Smooth muscle cell (in vitro differentiated cells): ENCODE results near the gene NTF3. TPM values are rescaled to one million over a fixed set of nuclear protein-coding genes. Genes with fewer than 3 reads are reported as not detected.
A peak's percentile ranks its signal among the peaks of the same experiment; 100 is the strongest.

Source experiments
- DNase-seq: peaks from one replicate; lab custom pipeline; 2025; ENCODE audit not compliant: unreplicated experiment; lab: John Stamatoyannopoulos, UW
- H2AFZ ChIP-seq: fragments of 200-600 bp; sonication (generic); 2 replicates; pipeline ENCODE4 v1.6.0; 2016; ENCODE audit warnings: antibody characterized with exemption, low read depth, mild to moderate bottlenecking
- H3F3A ChIP-seq: fragments of 200-600 bp; sonication (generic); 2 replicates; pipeline ENCODE4 v1.6.0; 2017; ENCODE audit warnings: antibody characterized with exemption, low read depth
- H3K27ac ChIP-seq: fragments of 200-600 bp; sonication (generic); 2 replicates; pipeline ENCODE4 v1.5.1; 2016; ENCODE audit warnings: low read depth, mild to moderate bottlenecking
- H3K27me3 ChIP-seq: fragments of 200-600 bp; sonication (generic); 2 replicates; pipeline ENCODE4 v1.6.1; 2016; ENCODE audit warnings: low read depth, mild to moderate bottlenecking
- H3K36me3 ChIP-seq: fragments of 200-600 bp; sonication (generic); 2 replicates; pipeline ENCODE4 v1.5.1; 2016; ENCODE audit warnings: low read depth
- H3K4me1 ChIP-seq: fragments of 200-600 bp; sonication (generic); 2 replicates; pipeline ENCODE4 v1.5.1; 2016; ENCODE audit warnings: low read depth
- H3K4me2 ChIP-seq: fragments of 200-600 bp; sonication (generic); 2 replicates; pipeline ENCODE4 v1.6.0; 2016; ENCODE audit warnings: mild to moderate bottlenecking
- H3K4me3 ChIP-seq: fragments of 200-600 bp; sonication (generic); 2 replicates; pipeline ENCODE4 v1.5.1; 2016; ENCODE audit warnings: mild to moderate bottlenecking
- H3K79me2 ChIP-seq: fragments of 200-600 bp; sonication (generic); 2 replicates; pipeline ENCODE4 v1.6.0; 2016; ENCODE audit warnings: low read depth, mild to moderate bottlenecking
- H3K9ac ChIP-seq: fragments of 200-600 bp; sonication (generic); 2 replicates; pipeline ENCODE4 v1.6.0; 2016; ENCODE audit warnings: low read depth
- H3K9me3 ChIP-seq: fragments of 200-600 bp; sonication (generic); replicated peaks from 2 replicates; pipeline ENCODE4 v1.5.1; 2016; ENCODE audit warnings: low read depth
- H4K20me1 ChIP-seq: fragments of 200-600 bp; sonication (generic); 2 replicates; pipeline ENCODE4 v1.6.0; 2016; ENCODE audit warnings: low read depth
- WGBS: methylation state at CpG from one replicate; pipeline ENCODE4 v1.1.7; 2016; ENCODE audit warnings: low lambda C conversion rate; 5-methylcytosine and 5-hydroxymethylcytosine counted together
- polyA plus RNA-seq: library from polyadenylated mRNA; unstranded; fragments of >200 nt; fragmentation: Nextera tagmentation; extraction: Ambion mirVana; gene quantifications from 2 replicates; pipeline ENCODE4 v1.2.1, GENCODE V29; 2016
- total RNA-seq: library from RNA; depleted of rRNA; stranded (reverse); fragments of >200 nt; gene quantifications from 2 replicates; pipeline ENCODE4 v1.2.3, GENCODE V29; 2014
- TF ChIP-seq, protein P1 (sequence below): fragments of 200-600 bp; sonication (generic); IDR thresholded peaks from 2 replicates; pipeline ENCODE4 v1.5.1; 2017; ENCODE audit warnings: borderline replicate concordance, mild to moderate bottlenecking, antibody characterized with exemption; ENCODE audit not compliant: insufficient read depth, poor library complexity, severe bottlenecking

The NTF3 gene
- total and polyA plus RNA-seq, 2 experiments from 2014 or later, result 1.1 to 3.4 TPM

DNA sequence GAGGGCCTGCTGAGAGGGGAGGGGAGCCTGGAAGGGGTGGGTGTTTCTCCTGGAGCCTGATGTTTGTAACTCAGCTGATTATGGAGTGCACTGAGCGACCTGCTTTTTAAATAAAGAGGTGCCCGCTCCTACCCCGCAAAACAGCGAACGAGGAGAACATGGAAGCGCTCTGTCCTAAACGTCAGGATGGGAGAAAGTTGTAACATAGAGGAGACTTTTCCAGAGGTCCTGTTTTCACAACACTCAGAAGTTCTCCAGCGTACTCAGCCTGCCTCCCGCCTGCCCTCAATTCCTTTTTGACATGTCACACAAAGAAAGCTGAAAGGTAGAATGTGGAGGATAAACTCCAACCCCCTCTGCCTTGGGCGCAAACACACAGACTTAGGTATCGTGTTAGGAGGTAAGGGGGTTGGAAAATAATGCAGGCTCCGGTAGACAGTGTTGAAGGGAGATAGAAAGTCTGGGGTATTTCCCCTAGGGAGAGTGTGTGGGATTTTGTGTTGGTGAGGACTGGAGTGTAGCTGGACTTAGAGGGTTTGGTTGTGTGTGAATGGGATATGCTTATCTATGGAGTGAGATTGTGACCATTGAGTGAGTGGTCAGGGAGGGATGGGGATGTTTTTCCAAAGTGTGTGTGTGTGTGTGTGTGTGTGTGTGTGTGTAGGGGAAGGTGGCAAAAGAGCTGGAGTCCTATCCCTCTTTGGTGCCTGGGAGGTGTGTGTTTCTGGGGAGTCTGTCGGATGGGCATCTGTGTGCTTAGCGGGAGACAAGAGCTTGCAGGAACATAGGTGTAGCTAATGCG, 2.1 kb downstream of the NTF3 start:
- Histone ChIP-seq H3K4me2 (peak overlapping the region; percentile 84), H3K27me3 (peaks cover 79% of the 10 kb centered on the region), H3K9me3 (no peaks in the 10 kb centered on the region), H3K9ac (no peak overlapping the region), H3K4me3 (peak overlapping the region; percentile 63), H3K36me3 (no peaks in the 10 kb centered on the region), H3K4me1 (peaks cover 26% of the 10 kb centered on the region), H3K27ac (no peak overlapping the region), H4K20me1 (no peaks in the 10 kb centered on the region), H3K79me2 (no peaks in the 10 kb centered on the region), H3F3A (no peaks in the 10 kb centered on the region), H2AFZ (no peak overlapping the region)
- WGBS, result 19% methylated on average over 15 of the region's 15 CpGs
- DNase-seq, result no peak
- TF ChIP-seq, protein P1, sequence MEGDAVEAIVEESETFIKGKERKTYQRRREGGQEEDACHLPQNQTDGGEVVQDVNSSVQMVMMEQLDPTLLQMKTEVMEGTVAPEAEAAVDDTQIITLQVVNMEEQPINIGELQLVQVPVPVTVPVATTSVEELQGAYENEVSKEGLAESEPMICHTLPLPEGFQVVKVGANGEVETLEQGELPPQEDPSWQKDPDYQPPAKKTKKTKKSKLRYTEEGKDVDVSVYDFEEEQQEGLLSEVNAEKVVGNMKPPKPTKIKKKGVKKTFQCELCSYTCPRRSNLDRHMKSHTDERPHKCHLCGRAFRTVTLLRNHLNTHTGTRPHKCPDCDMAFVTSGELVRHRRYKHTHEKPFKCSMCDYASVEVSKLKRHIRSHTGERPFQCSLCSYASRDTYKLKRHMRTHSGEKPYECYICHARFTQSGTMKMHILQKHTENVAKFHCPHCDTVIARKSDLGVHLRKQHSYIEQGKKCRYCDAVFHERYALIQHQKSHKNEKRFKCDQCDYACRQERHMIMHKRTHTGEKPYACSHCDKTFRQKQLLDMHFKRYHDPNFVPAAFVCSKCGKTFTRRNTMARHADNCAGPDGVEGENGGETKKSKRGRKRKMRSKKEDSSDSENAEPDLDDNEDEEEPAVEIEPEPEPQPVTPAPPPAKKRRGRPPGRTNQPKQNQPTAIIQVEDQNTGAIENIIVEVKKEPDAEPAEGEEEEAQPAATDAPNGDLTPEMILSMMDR, result no peak

- Histone ChIP-seq H3K9me3 (no peaks in the 10 kb centered on the region), H3K4me1 (peaks cover 18% of the 10 kb centered on the region), H3F3A (no peaks in the 10 kb centered on the region), H3K9ac (no peak overlapping the region), H3K36me3 (no peaks in the 10 kb centered on the region), H3K27me3 (peaks cover 70% of the 10 kb centered on the region), H3K27ac (no peak overlapping the region), H3K4me2 (no peak overlapping the region), H4K20me1 (no peaks in the 10 kb centered on the region), H2AFZ (no peak overlapping the region), H3K4me3 (no peak overlapping the region), H3K79me2 (no peaks in the 10 kb centered on the region)
- TF ChIP-seq, protein P1, result no peak
- WGBS, result 54% methylated on average over 6 of the region's 6 CpGs
- DNase-seq, result no peak
Measured at GRCh38 chr12:5434647-5435560, 3.0 kb downstream of the NTF3 start.

GRCh38 chr12:5437182-5437583, 5.3 kb downstream of the NTF3 start:
- H3K79me2 ChIP-seq, result no peaks in the 10 kb centered on the region
- no peak overlapping the region for H3K27ac ChIP-seq
- no peaks in the 10 kb centered on the region for H3K36me3 ChIP-seq
- H3K9ac ChIP-seq, result no peak overlapping the region
- DNase-seq, result no peak
- no peaks in the 10 kb centered on the region for H3K9me3 ChIP-seq
- H3K27me3 ChIP-seq, result peaks cover 50% of the 10 kb centered on the region
- H3K4me3 ChIP-seq, result no peak overlapping the region
- H3K4me1 ChIP-seq, result peaks cover 17% of the 10 kb centered on the region
- no peaks in the 10 kb centered on the region for H3F3A ChIP-seq
- WGBS, result 93% methylated on average over 4 of the region's 4 CpGs
- no peaks in the 10 kb centered on the region for H4K20me1 ChIP-seq
- H3K4me2 ChIP-seq, result no peak overlapping the region
- TF ChIP-seq, protein P1, result no peak
- no peak overlapping the region for H2AFZ ChIP-seq
